ENCODE data around the gene NAA20.

Gene NAA20, protein sequence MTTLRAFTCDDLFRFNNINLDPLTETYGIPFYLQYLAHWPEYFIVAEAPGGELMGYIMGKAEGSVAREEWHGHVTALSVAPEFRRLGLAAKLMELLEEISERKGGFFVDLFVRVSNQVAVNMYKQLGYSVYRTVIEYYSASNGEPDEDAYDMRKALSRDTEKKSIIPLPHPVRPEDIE

DNA sequence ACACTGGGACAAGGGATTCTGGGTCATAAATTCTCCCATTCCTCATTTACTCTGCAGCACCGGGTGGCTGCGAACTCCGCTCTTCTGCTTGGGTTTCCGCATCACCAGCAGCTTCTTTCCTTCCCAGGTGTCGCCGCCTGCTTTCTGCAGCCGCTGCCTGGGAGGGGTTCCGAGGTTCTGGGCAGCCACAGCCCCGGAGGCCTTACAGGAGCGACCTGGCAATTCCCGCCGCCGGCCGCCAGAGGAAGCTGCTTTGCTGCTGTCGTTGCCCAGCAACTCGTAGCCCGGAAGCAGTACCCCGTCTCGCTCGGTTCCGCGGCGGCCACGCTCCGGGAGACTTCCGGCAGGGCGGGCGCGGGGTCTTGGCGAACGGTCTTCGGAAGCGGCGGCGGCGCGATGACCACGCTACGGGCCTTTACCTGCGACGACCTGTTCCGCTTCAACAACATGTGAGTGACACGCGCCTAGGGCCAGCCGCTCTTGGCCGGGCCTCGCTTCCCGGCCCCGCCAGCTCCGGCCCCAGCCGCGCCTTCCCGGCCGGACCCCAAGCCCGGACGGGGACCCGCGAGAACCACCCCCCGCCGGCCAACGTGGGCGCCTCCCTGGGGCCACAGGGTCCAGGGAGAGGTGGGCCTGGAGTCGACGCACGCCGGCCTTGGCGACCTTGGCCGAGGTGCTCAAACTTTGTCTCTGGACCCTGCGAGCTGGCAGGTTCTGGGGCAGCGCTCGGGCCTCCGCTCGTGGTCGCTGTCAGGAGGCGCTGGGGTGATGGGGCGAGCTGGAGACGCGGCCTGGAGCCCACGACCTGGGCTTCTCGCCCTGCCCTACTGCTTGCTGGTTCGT is at the start of gene NAA20:
TSS of gene NAA20 (plus strand) at position 362 of the 843 bp plus-strand sequence. CDS start at position 397, 35 bp downstream.
- peak; percentile 99 for DNase-seq (ENCODE audit: low spot score)

DNA sequence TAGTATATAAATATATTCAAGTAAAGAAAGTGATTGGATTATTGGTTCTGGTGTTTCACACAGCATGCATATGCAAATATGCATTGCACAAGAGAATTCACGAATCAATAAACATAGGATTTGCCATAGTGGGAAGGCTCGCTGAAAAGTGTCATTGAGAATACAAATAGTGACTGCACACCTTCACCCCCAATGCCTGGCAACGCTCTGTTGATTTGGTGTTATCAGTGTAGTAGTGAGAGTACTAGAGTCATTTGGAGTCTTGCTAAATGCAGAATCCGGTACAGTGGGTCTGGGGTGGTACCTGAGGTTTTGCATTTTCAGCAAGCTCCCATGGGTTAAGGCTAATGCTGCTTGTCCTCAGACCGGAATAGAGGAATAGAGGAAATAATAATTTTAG is 49.7 kb upstream of the NAA20 start:
- no peak for DNase-seq (ENCODE audit: low spot score)

DNA sequence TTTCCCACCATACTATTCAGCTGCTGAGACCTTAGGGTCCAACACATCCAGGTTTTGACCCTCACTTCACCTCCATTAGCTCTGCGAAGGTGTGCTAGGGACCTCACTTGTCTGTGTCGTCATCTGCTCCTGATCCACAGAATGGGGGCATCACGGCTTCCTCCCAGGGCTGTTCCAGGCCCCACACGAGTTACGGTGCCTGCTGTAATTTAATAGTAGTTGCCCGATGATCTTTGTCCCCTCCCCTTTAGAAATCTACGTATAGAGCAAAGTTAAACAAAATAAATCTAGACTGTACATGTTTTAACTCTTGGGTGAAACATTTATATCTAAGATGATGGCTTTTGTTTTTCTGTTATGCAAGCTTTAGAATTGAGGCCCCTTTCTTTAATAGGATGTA is 49.1 kb upstream of the NAA20 start:
- DNase-seq (ENCODE audit: low spot score): no peak

DNA sequence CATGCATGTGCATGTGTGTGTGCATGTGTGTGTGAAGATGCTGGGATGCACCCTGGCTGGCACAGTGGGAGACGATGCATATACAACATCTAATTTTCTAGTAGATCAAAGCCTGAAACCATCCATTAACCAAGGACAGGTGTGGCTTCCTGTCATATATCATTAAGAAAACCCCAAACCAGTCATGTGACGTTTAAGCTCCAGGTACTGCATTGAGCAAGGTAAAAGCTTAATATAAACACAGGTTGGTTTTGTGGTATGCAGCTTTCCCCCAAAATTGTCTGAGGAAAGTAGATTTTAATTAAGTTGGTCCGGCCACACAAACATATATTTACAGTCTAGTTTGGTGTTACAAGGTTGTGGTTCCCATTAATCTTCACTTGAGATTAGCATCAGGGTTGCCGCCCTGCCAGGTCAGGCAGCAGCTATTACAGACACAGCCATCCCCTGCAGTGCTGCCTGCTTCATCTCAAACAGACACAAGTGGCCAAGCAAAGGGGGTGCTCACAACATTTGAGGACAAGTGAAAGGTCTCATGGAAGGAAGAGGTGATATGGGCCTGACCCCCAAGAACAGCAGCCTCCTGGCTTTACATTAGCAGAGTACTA is 48.6 kb upstream of the NAA20 start:
- DNase-seq (ENCODE audit: low spot score): no peak

DNA sequence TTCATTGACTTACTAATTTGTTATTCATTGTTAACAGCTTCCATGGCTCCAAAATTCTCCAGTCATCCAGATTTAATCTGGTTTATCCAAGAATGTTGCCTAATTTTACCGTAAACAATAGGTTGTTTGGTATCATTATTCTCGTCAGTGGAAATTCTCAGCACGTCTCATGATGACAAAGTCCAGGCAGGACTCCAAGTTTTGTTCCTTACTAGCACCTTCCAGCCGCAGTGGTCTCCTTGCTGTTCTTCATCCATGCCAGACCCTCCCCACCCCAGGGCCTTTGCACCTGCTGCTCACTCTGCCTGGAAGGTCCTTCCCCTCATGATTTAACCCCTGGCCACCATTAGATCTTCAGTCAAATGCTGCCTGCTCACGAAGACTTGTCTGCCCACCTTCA is 48.1 kb upstream of the NAA20 start:
- DNase-seq (ENCODE audit: low spot score): no peak

DNA sequence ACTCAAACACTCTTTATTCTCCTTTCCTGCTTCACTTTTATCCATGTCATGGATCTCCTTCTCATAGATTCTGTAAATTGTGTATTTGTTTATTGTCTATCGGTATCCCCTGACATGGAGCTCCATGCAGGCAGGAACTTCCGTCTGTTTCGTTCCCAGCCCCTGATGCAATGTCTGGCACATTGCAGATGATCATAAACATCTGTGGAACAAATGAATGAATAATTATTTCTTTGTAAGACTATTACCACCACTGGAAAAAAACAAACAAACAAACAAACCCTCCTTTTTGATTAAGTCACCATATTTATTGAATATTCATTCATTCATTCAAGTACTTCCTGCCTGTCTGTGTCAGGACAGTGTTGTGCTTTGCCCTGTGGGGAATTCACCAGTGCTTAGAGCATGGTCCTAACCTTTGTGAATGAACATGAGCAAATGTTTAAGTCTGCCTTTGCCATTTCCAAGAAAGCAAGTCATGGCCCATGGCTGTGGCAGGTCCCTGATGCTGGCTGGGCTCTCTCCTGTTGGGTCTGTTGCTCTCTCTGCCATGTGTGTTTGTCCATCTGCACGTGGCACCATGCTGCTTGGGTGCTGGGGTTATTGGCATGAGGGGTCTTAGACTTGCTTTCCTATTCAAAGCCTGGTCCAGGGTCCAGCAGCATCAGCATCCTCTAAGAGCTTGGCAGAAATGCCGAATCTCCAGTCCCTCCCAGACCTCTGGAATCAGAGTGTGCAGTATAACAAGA is 47.5 kb upstream of the NAA20 start:
- no peak for DNase-seq (ENCODE audit: low spot score)

DNA sequence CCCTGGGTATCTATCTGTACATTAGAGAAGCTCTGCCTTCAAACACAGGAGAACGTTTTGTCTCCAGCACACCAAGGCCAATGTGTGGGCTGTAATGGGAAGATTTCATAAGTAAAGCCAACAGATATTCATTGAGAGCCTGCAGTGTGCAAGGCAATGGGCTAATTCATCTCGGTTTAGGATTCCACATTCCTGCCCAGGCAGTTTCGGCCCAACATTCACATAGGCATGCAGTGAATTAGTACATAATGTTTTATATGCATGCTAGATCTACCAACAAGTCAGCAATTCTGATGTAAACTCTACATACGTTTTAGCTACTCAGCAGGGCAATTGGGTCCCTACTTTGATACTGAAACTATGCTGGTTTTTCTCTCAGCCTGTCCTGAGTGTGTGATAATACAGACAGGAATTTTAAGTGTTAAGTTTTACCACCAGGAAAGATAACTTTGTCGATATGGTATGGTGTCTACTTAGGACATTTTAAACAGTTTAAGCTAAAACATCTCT is 46.9 kb upstream of the NAA20 start:
- DNase-seq (ENCODE audit: low spot score): no peak

DNA sequence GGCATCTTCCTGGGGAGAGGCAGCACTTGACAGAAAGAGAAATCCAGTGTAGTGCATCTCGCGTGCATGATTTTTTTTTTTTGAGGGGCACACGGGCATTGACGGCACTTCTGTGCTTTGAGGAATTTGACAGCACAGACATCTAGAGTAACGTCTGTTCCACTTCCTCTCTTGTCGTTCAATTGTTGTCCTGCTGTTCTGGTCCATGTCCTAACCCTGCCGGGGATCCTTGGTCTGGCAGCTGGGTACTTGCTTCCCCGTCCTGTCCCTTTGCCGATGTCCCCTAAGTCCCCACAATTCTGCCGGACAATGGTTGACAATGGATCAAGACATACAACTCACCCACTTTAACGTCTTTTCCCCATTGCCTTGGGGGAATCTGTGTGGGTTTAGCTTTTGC is 46.0 kb upstream of the NAA20 start:
- no peak for DNase-seq (ENCODE audit: low spot score)

DNA sequence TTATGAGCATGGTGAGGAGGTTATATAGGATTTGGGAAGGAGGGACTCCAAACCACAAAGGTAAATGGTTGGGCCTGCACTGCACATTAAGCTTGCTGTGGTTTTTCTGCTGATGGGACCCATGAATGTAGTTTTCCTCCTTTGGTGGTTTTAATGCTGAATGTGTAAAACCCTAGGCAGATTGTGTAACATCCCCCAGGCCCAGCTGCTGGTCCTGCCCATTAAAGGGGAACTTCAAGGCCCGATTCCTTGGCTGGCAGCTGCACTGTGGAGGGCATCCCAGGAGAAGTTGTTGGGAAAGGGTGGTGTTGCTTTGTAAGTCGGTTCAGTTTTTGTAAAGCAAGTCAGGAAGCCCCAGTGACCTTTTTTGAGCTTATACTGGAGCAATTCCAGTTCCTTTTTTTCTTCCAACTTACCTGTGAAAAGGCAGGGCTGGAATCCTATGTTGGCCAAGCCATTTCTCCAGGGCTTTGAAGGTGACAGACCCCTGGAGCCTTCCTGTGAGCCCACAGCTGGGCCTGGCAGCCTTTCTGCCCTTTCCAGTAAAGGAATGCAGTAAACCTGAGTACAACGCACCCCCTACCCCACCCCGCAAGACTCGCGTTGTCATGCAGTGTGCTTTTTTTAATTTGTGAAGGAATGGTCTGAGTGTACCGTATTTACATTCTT is 43.1 kb upstream of the NAA20 start:
- DNase-seq (ENCODE audit: low spot score): peak; percentile 83

DNA sequence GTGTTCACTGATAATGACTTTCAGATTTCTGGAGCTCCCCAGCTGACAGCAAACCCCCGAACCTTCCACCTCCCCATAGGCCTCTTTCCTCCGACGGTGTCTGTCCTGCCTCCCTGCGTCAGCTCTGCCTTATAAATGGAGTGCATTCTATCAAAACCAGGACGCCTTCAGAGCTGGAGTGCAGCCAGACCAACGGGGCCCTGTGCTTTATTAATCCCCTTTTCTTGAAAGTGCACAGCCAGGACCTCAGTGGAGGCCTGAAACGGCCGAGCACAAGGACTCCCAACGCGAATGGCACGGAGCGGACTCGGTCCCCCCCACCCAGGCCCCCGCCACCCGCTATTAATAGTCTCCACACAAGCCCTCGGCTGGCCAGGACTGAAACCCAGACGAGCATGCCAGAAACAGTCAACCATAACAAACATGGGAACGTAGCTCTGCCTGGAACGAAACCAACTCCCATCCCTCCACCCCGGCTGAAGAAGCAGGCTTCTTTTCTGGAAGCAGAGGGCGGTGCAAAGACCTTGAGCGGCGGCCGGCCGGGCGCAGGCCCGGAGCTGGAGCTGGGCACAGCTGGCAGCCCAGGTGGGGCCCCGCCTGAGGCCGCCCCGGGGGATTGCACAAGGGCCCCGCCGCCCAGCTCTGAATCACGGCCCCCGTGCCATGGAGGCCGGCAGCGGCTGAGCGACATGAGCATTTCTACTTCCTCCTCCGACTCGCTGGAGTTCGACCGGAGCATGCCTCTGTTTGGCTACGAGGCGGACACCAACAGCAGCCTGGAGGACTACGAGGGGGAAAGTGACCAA is 42.3 kb upstream of the NAA20 start:
- DNase-seq (ENCODE audit: low spot score): peak; percentile 87

DNA sequence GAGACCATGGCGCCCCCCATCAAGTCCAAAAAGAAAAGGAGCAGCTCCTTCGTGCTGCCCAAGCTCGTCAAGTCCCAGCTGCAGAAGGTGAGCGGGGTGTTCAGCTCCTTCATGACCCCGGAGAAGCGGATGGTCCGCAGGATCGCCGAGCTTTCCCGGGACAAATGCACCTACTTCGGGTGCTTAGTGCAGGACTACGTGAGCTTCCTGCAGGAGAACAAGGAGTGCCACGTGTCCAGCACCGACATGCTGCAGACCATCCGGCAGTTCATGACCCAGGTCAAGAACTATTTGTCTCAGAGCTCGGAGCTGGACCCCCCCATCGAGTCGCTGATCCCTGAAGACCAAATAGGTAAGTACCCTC is 41.7 kb upstream of the NAA20 start:
- peak; percentile 25 for DNase-seq (ENCODE audit: low spot score)

DNA sequence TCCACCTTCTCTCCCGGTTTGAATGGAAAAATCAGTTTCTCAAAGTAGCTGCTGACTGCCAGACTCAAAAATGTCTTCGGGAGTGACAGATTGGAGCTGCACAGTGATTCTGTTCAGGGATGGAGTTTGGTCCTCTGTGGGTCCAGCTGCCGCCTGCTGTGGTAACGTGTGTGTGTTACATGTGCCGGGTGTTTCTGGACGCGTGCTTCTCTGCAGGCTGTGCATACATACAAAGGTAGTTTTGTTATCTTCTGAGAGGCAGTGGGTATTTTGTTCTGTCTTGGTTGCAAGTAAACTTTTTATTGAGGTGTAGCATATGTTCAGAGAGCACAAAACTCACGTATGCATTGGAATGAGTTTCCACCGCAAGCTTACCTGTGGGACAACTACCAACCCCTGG is 41.3 kb upstream of the NAA20 start:
- DNase-seq (ENCODE audit: low spot score): peak; percentile 24

DNA sequence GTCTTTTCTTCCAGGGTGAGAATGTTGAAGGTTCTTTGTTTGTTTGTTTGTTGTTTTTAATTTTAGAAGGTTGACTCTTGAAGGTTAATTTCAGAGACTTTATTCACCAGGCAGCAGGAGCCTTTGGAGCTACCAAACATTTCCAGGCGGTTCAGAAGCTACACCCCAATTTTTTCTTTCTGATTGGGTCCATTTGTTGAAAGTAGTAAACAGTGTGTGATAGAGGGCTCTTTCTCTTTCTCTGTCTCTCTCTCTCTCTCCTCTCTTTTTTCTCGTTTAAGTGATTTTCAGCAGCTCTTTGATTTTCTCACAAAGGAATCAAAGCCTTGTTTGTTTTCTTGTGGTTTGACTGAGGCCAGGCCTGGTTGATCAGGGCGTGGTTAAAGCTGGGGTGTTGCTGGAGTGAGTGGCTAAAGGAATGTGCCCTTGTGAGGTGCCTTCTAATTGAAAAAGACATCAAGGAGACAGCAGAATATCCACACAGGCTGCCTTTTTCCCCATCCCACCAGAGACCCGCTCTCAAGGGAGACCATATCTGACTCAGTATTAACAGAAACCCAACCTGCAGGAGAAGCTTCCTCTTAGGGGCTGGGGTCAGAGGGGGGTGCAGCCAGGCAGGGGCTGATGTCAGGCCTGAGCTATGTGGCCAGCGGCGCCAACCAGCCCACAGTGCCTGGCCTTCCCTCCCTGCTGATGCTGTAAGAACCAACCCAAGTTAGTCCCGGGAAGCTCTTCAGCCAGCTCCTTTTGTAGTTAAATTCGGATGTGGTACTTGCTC is 40.4 kb upstream of the NAA20 start:
- peak; percentile 89 for DNase-seq (ENCODE audit: low spot score)

DNA sequence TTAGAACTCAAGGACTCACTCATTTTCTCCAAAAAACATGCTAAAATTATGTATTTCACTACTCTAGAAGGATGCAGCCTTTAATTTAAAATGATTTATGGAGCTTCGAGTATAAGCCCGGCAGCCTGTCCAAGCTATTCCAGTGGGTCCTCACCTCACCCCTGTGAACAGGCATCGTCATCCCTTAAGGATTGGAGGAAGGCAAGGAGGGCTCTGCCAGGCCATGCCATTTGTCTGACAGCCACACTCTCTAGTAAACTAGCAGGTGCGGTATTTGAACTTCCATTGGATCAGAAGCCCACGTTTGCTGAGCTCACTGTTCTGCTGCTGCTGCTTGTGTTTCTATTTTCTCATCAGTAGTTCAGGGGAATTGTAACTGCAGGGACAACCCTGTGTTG is 39.8 kb upstream of the NAA20 start:
- DNase-seq (ENCODE audit: low spot score): peak; percentile 32

DNA sequence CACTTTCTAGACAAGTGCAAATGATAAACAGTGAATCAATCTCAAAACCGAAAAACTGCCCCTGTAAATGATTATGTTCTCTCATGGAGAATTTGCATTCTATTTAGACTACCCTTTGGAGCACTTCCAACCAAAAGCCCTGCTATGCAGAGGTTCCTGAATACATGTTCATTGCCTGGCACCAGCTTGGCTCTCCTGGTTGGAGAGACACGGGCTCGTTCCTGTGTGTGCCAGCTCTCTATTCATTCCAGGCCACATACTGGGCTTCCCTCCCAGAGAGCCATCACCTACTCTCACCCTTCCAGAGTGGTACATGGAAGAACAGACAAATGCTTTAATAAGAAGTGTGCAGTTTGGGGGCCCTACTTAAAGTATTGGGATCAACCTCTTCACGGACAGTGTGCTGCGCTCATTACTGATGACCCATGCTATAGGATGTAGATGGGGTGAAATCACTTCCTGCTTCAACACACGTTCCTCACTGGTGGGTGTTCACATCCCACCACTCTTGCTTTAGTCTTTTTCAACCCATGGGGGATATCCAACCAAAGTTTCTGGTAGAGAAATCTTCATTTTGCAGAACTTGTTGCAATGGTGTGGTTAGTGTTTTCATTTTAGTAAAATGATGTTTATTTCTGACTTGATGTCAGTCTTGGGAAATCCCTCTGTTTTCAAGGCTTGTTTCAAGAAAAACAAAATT is 38.5 kb upstream of the NAA20 start:
- no peak for DNase-seq (ENCODE audit: low spot score)

DNA sequence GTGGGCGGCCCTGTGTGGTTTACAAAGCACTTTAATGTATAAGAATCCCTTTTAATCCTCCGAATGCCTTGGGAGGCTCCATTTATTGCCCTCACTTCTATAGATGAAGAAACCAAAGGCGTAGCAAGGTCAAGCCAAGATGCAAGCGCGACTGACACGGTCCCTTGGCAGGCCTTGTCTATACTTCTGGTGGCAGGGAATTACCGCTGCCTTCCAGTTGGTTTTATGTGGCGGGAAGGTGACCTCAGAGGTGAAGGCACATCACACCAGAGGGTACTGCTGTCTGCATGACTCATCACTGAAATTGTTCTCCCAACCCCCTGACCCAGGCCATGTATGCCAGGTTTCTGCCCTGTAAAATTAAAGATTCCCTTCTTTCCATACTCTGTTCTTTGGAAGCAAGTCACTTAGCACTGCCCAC is 36.1 kb upstream of the NAA20 start:
- DNase-seq (ENCODE audit: low spot score): no peak

DNA sequence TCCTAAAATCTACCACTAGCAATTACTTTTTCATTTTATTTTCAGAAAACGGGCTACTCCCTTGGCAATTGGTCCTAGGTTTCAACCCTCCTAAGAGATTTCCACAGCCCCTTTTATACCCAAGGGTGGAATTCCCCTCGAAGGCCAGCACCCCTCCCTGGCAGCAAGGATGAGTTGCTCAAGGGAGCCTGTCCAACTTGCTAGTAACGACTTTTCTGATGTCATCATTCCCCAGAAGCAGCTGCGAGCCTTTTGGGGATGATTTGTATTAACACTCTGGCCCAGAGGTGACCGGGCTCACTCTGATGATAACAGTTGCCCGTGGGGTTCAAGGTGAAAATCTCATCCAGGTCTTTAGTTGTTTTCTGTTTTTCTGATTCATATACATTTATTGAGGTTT is 30.7 kb upstream of the NAA20 start:
- DNase-seq (ENCODE audit: low spot score): peak; percentile 74

DNA sequence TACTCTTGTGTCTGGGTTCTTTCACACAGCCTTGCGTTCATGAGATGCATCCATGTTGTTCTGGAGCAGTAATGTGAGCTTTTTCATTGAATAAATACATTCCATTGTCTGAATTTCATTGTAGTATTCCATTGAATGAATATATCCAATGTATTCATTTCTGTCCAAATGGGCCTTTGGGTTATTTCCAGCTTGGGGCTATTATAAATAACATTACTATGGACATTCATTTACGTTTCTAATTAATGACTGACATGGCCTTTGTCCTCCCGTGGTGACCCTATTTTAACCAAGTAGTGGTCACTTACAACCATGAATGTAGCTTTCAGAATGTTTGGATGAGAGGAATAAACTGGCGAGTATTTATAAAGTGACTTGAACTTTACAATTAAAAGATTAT is 30.1 kb upstream of the NAA20 start:
- no peak for DNase-seq (ENCODE audit: low spot score)

DNA sequence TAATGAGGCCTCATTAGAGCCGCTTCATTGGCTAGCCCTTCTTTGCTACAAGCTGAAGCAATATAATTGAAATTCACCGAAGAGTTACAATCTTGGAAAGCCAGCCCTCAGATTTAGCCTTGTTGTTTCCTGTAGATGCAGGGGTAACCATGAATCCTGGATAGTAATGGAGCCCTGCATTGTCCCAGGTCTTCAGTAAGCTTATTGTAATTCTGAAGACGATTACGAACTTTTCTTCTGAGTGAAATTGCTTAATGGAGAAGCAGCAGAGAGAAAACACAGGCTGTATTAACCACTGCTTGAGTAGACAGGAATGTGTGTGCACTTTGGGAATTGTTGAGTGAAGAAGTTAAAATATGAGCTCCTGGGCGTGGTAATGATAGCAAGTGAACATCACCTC is 26.3 kb upstream of the NAA20 start:
- no peak for DNase-seq (ENCODE audit: low spot score)

DNA sequence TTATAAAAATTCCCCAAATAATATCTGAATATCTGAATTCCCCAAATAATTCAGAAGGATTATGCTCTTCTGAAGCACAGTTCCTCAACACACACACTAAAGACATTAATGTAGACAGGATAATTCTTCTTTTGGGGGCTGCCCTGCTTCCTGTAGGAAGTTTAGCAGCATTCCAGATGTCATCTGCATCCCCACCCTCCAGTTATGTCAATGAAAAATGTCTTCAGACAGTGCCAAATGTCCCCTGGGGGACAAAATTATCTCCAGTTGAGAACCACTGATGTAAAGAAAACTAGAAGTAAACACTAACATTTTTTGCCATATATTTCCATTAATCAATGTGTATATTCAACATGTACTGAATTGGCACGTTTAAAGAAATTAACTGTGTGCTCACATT is 25.9 kb upstream of the NAA20 start:
- DNase-seq (ENCODE audit: low spot score): no peak

Data from AG20443 (cell line).